ENCODE results near the gene ALPP.
"Not testable (repeated sequence)": the region's sequence is repeated elsewhere in the genome, so short reads cannot be mapped to it uniquely, and the experiment has no call there.

The ALPP gene

GRCh38 chr2:232382331-232383225, 4.0 kb downstream of the ALPP start:
- H4K20me1 ChIP-seq (ENCODE audit: low read depth, low read length) = no peaks in the 10 kb centered on the region
- no peaks in the 10 kb centered on the region for H3K9me3 ChIP-seq (ENCODE audit: insufficient read depth, low read length)
- H3K4me2 ChIP-seq (ENCODE audit: low read depth, low read length, poor library complexity, severe bottlenecking) = no peak overlapping the region
- H3K27ac ChIP-seq (ENCODE audit: low read depth, low read length) = no peak overlapping the region
- no peak overlapping the region for H3K4me3 ChIP-seq (ENCODE audit: insufficient read depth, low read length, poor library complexity, severe bottlenecking)
- no peaks in the 10 kb centered on the region for H3K27me3 ChIP-seq (ENCODE audit: low read length)
- H3K36me3 ChIP-seq (ENCODE audit: low read length) = no peaks in the 10 kb centered on the region
- no peak overlapping the region for H2AFZ ChIP-seq (ENCODE audit: low read depth, low read length, severe bottlenecking)
- TF ChIP-seq CTCF (IDR thresholded peaks at IDR 0.05; ENCODE audit: insufficient read depth, low read length, poor library complexity, severe bottlenecking) = no peak
- no peak for TF ChIP-seq EZH2phosphoT487 (conservative IDR thresholded peaks at IDR 0.05; ENCODE audit: low read length)
- H3F3A ChIP-seq (ENCODE audit: insufficient read depth) = no peaks in the 10 kb centered on the region
- H3K79me2 ChIP-seq (ENCODE audit: insufficient read depth, low read length) = no peaks in the 10 kb centered on the region
- no peaks in the 10 kb centered on the region for H3K9me2 ChIP-seq (replicated peaks; ENCODE audit: insufficient read depth, low read length)
- no peak overlapping the region for H3K9ac ChIP-seq (ENCODE audit: low read length)

- H3K4me2 ChIP-seq (ENCODE audit: low read depth, low read length, poor library complexity, severe bottlenecking) = no peak overlapping the region
- H3K36me3 ChIP-seq (ENCODE audit: low read length) = no peaks in the 10 kb centered on the region
- H3F3A ChIP-seq (ENCODE audit: insufficient read depth) = no peaks in the 10 kb centered on the region
- TF ChIP-seq CTCF (IDR thresholded peaks at IDR 0.05; ENCODE audit: insufficient read depth, low read length, poor library complexity, severe bottlenecking) (no peak), EZH2phosphoT487 (conservative IDR thresholded peaks at IDR 0.05; ENCODE audit: low read length) (no peak)
- no peak overlapping the region for H3K4me3 ChIP-seq (ENCODE audit: insufficient read depth, low read length, poor library complexity, severe bottlenecking)
- no peak overlapping the region for H3K9ac ChIP-seq (ENCODE audit: low read length)
- H3K27me3 ChIP-seq (ENCODE audit: low read length) = no peaks in the 10 kb centered on the region
- no peaks in the 10 kb centered on the region for H3K9me2 ChIP-seq (replicated peaks; ENCODE audit: insufficient read depth, low read length)
- H2AFZ ChIP-seq (ENCODE audit: low read depth, low read length, severe bottlenecking) = no peak overlapping the region
- H3K9me3 ChIP-seq (ENCODE audit: insufficient read depth, low read length) = no peaks in the 10 kb centered on the region
- H4K20me1 ChIP-seq (ENCODE audit: low read depth, low read length) = no peaks in the 10 kb centered on the region
- H3K27ac ChIP-seq (ENCODE audit: low read depth, low read length) = no peak overlapping the region
- no peaks in the 10 kb centered on the region for H3K79me2 ChIP-seq (ENCODE audit: insufficient read depth, low read length)
Measured at GRCh38 chr2:232384466-232384865, 5.9 kb downstream of the ALPP start.

- not testable (repeated sequence) for H3K9me3 ChIP-seq (ENCODE audit: insufficient read depth, low read length); H3K27ac ChIP-seq (ENCODE audit: low read depth, low read length); H3K9me2 ChIP-seq (replicated peaks; ENCODE audit: insufficient read depth, low read length); H3K79me2 ChIP-seq (ENCODE audit: insufficient read depth, low read length); H3F3A ChIP-seq (ENCODE audit: insufficient read depth); H3K36me3 ChIP-seq (ENCODE audit: low read length); H3K4me2 ChIP-seq (ENCODE audit: low read depth, low read length, poor library complexity, severe bottlenecking); H3K9ac ChIP-seq (ENCODE audit: low read length); H4K20me1 ChIP-seq (ENCODE audit: low read depth, low read length); H3K4me3 ChIP-seq (ENCODE audit: insufficient read depth, low read length, poor library complexity, severe bottlenecking); H2AFZ ChIP-seq (ENCODE audit: low read depth, low read length, severe bottlenecking); H3K27me3 ChIP-seq (ENCODE audit: low read length)
Measured at GRCh38 chr2:232385058-232385457, 6.5 kb downstream of the ALPP start.

Measured in SU-DHL-6 (cell line).